ENCODE measurements around the gene JMY.

DNA sequence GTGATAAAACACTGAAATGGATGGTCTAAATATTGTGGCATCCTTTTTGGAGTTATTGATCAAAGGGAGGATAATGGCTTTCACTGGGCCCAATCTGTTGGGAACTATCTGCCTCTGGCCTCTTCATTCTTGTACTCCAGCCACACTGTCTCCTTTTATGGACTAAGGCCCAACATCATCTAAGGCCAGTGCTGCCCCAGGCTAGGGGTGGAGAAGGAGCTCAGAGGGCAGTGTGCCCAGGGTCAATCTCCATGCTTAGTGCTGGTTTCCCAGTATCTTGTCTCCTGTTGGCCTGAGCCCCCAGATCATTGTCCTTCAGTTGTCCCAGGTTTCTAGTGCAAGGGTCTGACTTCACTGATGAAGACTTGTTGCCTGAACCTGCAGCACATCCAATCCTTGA, 26.4 kb upstream of the JMY start:
- TF ChIP-seq POLR2A (IDR thresholded peaks at IDR 0.05): no peak
- TF ChIP-seq, protein P1, sequence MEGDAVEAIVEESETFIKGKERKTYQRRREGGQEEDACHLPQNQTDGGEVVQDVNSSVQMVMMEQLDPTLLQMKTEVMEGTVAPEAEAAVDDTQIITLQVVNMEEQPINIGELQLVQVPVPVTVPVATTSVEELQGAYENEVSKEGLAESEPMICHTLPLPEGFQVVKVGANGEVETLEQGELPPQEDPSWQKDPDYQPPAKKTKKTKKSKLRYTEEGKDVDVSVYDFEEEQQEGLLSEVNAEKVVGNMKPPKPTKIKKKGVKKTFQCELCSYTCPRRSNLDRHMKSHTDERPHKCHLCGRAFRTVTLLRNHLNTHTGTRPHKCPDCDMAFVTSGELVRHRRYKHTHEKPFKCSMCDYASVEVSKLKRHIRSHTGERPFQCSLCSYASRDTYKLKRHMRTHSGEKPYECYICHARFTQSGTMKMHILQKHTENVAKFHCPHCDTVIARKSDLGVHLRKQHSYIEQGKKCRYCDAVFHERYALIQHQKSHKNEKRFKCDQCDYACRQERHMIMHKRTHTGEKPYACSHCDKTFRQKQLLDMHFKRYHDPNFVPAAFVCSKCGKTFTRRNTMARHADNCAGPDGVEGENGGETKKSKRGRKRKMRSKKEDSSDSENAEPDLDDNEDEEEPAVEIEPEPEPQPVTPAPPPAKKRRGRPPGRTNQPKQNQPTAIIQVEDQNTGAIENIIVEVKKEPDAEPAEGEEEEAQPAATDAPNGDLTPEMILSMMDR (IDR thresholded peaks at IDR 0.05): no peak
